ENCODE results near the gene SIRT2.
"Not testable (repeated sequence)": the region's sequence is repeated elsewhere in the genome, so short reads cannot be mapped to it uniquely, and the experiment has no call there.

The SIRT2 gene

DNA sequence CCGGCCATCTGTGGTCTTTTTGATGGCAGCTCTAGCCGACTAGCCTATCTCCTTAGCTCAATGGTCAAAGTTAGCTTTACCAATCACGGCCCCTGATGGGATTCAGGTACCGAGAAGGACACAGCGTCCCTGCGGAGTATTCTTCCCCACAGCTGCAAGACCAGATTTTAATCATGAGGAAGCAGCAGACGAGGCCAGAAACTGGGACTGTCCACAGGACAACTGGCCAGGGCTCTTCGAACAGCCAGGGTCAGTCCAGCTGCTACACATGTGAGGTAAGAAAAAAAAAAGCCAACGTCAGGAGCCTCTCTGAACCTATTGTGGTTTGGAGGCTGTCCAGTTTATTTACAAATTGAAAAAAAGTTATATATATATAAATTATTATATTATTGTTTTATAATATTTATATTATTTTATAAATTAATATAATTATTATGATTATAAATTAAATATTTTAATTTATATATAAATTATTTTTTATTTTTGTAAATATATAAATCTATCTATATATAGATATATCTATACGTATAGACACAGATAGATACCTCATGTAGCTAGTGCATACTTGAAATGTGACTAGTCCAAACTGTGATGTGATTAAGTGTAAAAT, 32.1 kb downstream of the SIRT2 start:
- DNase-seq: no peak

DNA sequence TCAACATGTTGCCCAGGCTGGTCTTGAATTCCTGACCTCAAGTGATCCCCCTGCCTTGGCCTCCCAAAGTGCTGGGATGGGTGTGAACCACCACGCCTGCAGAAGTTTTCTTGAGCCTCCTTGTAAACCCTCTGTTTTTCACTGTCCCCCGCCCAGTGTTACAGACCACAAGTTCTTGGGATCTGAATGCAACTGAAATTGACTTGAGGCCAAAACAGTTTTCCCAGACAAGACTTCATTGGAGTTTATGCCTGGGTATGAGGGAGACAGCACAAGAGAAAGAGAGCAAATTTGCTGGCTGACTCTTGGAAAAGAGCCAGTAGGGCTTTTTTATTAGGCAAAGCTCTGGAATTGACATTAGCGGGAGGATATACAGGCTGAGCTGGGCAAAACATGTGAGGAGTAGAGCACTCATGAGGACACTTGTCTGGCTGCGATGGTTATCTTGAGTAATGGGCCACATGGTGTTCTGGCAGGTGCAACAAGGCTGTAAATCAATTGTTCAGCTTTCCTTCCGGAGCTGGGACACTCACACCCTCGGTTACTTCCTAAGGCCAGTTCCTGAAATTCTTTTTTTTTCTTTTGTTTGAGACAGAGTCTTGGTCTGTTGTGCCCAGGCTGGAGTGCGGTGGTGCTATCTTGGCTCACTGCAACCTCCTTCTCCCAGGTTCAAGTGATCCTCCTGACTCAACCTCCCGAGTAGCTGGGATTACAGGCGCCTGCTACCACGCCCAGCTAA, 36.9 kb downstream of the SIRT2 start:
- no peak for DNase-seq

DNA sequence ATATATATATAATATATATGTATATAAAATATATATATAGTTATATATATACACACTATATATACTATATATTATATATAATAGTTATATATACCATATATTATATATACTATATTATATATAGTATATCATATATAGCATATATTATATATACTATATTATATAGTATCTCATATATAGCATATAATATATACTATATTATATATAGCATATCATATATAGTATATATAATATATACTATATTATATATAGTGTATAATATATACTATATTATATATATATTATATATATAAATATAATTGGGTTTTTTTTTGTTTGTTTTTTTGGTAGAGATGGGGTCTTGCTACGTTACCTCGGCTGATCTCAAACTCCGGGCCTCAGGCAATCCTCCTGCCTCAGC, 38.0 kb downstream of the SIRT2 start:
- DNase-seq: no peak

DNA sequence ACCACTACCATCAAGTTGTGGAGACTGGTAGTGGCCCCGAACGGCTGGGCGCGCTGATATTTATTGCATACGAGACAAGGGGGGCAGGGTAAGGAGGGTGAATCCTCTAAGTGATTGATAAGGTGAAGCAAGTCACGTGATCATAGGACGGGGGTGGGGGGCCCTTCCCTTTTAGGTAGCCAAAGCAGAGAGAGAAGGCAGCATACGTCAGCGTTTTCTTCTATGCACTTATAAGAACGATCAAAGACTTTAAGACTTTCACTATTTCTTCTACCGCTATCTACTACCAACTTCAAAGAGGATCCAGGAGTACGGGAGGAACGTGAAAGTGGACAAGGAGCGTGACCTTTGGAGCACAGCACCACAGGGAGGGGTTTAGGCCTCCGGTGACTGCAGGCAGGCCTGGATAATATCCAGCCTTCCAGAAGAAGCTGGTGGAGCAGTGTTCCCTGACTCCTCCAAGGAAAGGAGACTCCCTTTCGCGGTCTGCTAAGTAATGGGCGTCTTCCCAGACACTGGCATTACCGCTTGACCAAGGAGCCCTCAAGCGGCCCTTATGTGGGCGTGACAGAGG, 39.7 kb downstream of the SIRT2 start:
- DNase-seq: not testable (repeated sequence)

DNA sequence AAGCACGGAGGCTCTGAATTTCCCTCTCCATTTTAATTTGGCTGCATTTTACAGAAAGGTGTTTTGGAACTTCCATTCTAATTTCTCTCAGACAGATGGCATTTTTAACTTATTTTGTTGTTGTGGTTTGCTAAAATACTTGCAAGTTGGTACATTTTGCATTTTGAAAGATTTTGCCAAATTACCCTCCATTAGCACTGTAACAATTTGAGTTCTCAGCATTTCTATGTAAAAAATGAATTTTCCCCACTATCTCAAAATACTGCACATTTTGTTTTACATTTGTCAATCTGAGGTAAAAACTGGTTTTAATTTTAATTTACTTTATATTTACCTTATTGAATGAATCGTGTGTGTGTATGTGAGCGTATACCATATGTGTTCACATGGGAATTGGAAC, 42.6 kb downstream of the SIRT2 start:
- no peak for DNase-seq

DNA sequence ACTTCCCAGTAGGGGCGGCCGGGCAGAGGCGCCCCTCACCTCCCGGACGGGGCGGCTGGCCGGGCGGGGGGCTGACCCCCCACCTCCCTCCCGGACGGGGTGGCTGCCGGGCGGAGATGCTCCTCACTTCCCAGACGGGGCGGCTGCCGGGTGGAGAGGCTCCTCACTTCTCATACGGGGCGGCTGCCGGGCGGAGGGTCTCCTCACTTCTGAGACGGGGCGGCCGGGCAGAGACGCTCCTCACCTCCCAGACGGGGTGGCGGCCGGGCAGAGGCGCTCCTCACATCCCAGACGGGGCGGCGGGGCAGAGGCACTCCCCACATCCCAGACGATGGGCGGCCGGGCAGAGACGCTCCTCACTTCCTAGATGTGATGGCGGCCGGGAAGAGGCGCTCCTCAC, 43.7 kb downstream of the SIRT2 start:
- DNase-seq: not testable (repeated sequence)

DNA sequence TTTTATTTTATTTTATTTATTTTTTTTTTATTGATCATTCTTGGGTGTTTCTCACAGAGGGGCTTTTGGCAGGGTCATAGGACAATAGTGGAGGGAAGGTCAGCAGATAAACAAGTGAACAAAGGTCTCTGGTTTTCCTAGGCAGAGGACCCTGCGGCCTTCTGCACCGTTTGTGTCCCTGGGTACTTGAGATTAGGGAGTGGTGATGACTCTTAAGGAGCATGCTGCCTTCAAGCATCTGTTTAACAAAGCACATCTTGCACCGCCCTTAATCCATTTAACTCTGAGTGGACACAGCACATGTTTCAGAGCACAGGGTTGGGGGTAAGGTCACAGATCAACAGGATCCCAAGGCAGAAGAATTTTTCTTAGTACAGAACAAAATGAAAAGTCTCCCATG, 44.5 kb downstream of the SIRT2 start:
- DNase-seq: not testable (repeated sequence)

DNA sequence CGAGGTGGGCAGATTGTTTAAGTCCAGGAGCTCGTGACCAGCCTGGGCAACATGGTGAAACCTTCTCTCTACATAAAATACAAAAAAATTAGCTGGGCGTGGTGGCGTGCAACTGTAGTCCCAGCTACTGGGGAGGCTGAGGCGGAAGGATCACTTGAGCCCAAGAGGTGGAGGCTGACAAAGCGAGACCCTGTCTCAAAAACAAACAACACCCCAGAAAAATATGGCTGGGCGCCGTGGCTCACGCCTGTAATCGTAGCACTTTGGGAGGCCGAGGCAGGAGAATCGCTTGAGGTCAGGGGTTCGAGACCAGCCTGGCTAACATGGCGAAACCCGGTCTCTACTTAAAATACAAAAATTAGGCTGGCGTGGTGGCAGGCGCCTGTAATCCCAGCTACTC, 46.2 kb downstream of the SIRT2 start:
- DNase-seq: no peak

DNA sequence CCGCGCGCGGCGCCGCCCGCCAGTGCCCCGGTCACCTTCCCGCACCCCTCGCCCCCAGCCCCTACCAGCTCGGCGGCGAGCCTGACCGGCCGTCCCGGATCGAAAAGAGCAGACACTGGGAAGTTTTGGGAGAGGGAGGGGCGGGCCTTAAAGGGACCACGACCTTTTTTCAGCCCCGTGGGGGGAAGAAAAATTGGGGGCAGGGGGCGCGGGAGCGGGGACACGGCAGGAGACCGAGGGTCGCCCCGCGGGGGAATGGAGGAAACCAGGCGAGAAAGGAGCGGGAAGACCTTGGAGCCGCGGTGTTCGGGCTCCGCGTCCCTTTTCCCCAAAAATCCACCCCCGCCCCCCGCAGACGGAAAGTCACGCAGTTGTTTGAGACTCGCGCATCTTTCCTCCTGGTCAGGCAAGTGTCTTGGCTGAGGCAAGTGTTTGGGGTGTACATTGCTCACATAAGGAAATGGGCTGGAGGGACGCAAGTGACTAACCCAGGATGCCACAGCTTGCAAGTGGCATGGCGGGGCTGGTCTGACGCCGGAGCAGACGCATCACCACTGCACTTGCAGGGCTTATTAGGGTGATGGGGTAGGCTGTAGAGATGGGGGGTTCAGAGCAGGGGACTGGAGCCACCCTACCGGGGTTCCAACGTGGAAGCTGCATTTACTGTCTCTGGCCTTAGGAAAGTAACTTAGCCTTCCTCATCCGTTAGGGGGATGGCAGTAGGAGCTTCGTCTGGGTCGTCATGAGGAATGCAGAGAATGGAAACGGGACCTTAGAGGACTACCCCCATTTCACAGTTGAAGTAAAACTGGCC, 47.0 kb downstream of the SIRT2 start:
- peak; percentile 76 for DNase-seq

DNA sequence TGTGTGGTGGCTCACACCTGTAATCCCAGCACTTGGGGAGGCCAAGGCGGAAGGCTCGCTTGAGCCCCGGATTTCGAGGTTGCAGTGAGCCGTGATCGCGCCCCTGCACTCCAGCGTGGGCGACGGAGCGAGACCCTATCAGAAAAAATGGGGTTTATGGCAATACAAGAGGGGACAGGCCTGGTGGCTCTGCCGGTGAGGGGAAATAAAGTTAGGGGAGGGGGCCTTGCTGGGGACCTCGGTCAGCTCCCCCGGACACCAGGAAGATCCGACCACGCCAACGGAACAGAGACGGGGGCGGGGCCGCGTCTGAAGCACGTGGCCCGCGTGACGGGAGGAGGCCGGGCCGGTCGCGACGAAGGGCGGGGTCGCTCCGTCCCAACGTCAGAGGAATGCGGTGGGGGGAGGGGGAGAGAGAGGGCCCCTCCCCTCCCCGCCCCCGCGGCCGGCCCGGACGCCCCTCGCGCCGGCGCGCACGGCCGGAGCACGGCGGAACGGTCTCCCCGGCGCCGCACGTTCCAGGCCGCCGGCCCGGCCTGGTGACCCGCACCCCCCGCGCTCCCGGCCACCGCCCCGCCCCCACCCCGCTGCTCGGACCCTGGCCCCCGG, 47.7 kb downstream of the SIRT2 start:
- DNase-seq: peak; percentile 92

DNA sequence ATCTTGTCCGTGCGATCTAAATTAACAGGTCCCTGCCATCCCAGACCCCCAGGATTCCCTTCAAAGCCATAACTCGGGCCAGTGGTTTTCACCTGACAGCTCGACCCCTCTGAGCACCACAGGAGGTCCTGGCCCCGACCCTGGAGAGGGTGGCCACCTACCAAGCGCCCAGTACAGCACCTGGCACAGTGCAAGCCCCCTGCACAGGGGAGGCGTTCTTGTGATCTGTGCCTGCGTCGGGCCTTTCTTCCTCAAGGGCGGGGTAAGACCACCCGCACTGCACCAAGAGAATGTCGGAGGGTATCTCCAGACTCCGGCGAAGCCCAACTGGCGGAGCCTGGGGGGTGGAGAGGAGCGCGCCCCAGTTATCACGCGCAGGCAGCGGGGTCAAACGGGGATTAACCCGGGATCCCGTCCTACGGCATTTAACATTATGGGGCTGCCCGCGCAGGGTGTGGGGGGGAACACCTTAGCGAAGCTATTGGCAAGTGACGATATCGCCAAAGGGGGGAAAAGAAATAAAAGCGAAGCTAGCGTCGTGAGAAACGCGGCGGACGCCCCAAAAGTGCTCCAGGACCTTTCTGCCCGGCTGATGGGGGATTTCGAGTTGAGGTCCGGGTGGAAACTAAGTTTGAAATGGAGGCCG, 48.3 kb downstream of the SIRT2 start:
- no peak for DNase-seq

DNA sequence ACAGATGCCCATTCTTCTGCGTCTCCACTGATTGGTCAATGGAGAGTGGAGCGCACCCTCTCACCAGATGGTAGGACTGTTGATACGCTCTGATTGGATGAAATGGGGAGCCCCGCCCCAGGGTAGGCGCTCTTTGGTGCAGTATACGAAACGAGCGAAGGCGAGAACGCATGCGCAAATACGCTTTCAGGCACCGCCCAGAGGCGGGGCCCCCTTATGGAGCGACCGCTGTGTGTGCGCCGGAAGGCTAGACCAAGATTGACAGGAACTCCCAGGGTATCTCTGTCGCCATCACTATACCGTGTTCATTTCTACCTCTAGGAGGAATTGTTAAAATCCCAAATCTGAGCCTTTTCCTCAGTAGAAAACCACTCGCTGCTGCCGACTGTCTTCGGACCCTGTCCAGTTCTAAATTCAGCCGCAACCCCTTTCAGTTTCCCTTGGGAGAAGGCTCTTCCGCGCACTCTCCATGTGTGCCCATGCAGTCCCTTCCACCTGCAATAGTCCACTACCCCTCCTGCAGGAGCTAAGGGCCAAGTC, 48.9 kb downstream of the SIRT2 start:
- no peak for DNase-seq

DNA sequence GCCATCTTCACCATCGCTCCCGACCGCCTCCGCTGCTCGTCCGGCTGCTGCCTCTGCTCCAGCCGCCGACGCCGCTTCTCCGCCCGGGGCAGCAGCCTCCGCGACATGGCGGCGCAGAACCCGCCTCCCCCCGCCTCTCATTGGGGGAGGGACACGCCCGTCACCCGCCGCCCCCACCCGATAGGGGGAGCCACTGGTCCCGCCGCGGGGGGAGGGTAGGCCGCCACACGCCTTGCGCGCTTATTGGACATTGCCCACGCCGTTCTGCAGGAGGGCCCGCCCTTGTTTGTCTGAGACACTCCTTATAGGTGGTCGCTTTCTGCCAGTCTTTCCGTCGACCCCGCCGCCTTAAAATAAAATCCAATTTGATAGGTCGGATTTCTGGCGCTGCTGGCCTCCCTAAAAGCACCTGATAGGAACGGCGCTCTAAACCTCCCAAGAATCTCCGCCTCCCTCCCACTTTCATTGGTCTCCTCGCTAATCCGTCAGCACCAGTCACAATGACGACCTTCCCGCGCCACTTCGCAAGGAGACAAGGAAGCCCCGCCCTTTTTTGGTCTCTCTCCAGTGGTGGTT, 49.5 kb downstream of the SIRT2 start, which contains the start of gene HNRNPL:
Gene HNRNPL (minus strand): TSS at position 127 of the 576 bp plus-strand sequence. CDS start 20 bp downstream, at position 107.
- peak; percentile 100 for DNase-seq

DNA sequence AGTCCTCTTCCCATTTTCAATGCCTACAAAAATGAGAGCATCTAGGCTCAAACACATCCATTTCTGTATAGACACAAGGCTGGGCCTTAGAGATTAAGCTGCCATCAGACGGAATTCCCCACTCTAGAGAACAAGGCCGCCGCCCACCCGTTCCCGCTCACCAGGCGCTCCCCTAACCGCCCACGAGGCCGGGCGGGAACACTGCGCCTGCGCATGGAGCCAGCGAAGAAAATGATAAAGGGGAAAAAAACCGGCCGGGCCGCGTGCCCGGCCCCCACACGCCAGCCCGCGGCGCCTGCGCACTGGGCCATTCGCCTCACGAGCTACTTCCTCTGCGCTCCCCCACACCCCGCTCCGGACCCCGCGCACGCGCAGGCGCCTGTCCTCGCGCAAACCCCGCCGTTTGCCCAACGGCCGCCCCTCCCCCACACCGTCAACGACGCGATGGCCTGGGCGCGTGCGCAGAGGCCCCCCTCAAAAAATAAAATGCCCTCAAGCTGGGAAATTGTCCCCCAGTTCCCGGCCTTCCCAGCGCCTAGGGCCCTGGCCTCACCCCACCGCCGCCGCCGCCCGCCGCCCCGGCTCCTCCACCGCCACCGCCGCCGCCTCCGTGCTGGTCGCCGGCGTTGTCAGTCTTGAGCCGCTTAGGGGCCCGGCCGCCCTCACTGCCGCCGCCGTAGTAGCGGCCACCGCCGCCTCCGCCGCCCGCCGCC, 50.1 kb downstream of the SIRT2 start:
- DNase-seq: peak; percentile 93

DNA sequence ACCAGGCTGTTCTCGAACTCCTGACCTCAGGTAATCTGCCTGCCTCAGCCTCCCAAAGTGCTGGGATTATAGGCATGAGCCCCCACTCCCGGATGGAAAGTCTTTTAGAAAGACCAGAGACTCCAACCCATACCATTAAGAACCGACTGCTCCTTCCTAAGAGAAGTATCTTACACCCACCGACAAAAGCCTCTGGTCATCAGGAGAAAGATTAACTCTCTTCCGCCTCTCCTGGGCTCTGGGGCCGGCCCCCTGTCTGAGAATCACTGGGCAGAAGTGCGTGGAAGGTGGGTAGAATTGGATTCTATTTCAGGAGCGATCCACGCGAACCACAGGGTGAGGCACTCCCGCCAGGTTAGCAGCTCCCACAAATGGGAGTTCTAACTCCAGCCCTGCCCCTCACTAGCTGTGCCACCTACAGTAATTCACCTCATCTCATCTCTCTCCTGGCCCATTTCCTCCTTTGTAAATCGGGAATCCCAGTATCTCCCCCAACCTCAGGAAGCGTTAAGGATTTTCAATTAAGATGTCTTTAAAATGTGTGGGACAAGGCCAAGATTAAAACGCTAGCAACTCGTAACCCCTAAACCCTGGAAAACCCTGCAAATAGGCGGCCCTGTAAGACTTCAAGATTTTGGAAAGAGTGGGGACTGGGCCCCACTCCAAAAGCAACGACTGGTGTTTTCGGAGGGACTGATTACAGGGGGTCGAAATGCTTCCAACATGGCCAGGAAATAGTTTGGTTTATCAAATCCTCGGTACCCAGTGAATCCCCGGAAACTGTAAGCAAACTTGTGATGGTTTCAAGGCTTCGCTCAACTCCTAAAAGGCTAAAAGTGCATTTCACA, 50.9 kb downstream of the SIRT2 start:
- DNase-seq: no peak

DNA sequence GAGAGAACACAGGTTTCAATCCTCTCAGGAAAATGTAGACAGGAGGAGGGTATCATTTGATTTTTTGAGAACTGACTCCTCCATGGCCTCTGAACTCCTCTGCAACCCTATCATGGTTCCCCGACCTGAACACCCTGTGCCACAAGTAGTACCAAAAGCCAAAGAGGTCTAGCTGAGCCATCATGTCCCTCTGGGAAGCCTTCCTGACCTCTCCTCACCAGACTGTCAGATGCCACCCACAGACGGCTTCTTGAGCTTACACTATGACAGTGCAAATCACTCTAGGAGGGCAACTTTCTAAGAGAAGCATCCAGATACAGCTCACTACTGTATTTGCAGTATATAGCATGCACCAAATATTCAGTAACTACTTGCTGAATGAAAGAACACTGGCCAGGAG, 53.3 kb downstream of the SIRT2 start:
- no peak for DNase-seq

DNA sequence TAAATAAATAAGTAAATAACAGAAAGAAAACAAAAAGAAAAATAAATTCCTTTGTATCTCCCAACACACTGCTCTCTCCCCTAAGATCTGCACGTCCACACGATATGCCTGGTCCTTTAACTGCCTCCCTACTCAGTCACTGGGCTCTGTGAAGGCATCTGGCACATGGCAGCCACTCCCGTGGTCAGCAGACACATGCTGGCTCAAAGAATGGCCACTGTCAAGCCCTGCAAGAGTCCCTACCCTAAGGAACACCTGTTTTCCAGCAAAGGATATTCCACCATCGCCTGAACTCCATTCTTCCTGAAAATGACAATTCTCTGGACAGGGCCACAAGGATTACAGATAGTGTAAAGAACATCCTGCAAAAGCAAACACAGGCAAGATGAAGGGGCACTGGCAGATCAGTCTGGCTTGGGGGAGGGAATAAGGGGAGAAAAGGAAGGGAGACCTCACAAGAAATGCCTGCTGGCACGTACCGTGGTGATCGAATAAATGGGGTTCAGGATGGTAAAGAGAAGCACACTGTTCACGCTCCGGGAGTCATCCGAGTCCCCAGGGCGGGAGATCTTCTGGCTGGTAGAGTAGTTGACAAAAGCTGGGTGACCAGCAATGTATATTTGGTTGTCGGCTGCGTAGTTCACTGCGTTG, 53.9 kb downstream of the SIRT2 start:
- no peak for DNase-seq

DNA sequence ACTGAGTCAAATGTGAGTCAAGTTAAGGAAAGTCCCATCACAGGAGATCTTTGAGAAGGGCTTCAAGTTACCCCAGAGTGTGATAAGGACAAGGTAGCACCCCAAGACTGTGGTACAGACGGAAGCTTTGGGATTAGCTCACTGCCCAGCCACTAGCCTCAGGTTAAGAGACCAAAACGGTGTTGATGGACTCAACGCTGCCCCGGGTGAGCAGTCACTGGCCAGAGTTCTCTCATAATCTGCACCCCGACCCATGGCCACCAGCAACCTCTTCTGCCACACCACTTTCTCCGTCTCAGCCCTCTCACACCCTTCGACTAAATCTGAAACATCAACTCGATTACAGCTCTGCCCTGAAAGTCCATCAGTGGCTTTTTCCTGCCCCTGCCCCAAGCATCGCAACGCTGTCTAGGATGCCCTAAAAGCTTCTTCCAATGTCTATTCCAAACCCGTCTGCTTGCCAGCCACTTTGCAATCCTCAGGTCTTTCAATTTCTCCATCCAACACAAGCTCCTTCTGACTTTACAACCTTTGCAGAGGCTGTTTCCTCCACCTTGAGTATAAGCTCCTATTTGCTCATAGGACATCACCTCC, 55.2 kb downstream of the SIRT2 start:
- no peak for DNase-seq
